Vagina (tissue), 2 donors: Measurements from ENCODE around the gene TSNAX. TPM values are rescaled to one million over a fixed set of nuclear protein-coding genes. Genes with fewer than 3 reads are reported as not detected.

Experiments used
- DNase-seq, 2 donors: peaks; one replicate each; pipeline ENCODE4 v3.0.0-alpha.2; 2017; ENCODE audit errors: extremely low spot score in 2 of 2
- H3K27ac ChIP-seq: fragments of 200-600 bp; sonication (generic); one replicate; pipeline ENCODE4 v1.5.1; 2019
- H3K27me3 ChIP-seq: fragments of 200-600 bp; sonication (generic); one replicate; pipeline ENCODE4 v1.5.1; 2019
- H3K36me3 ChIP-seq, 2 donors: fragments of 200-600 bp; sonication (generic); one replicate each; pipeline ENCODE4 v1.5.1; 2017 to 2019
- H3K4me1 ChIP-seq: fragments of 200-600 bp; sonication (generic); one replicate; pipeline ENCODE4 v1.5.1; 2019
- H3K4me3 ChIP-seq, 2 donors: fragments of 200-600 bp; sonication (generic); 1 replicate in 1 of 2; 2 replicates in 1 of 2; pipeline ENCODE4 v1.5.1; 2016 to 2019
- H3K9me3 ChIP-seq: fragments of 200-600 bp; sonication (generic); one replicate; pipeline ENCODE4 v1.5.1; 2019
- CTCF ChIP-seq, 3 experiments: fragments of 450-650 bp in 2 of 3; fragments of 200-600 bp in 1 of 3; sonication (generic) in 1 of 3; IDR thresholded peaks; one replicate each; pipeline ENCODE4 v1.5.1; 2017 to 2019; ENCODE audit warnings: antibody characterized with exemption in 3 of 3, mild to moderate bottlenecking in 2 of 3, moderate library complexity in 2 of 3
- POLR2A ChIP-seq, 2 donors: fragments of 450-650 bp; IDR thresholded peaks; one replicate each; pipeline ENCODE4 v1.6.1; 2017; ENCODE audit warnings: antibody characterized with exemption in 2 of 2, mild to moderate bottlenecking in 2 of 2, moderate library complexity in 2 of 2
- POLR2AphosphoS5 ChIP-seq, 2 donors: sonication (generic); formaldehyde crosslinking; IDR thresholded peaks; one replicate each; pipeline ENCODE4 v1.9.0; 2017; ENCODE audit warnings: antibody characterized with exemption in 2 of 2, mild to moderate bottlenecking in 2 of 2, low read depth in 1 of 2; ENCODE audit not compliant: insufficient read depth in 1 of 2
- intact Hi-C: fragments of 100-400 bp; cut with DNase I; formaldehyde crosslinking; loops from one replicate; pipeline ENCODE4 v1.15.1; 2023
- total RNA-seq: library from RNA; depleted of rRNA; stranded (reverse); fragments of >200 nt; gene quantifications from one replicate; pipeline ENCODE4 v1.2.3, GENCODE V29; 2016

Gene TSNAX
- total RNA-seq = 20.4 TPM

GRCh38 chr1:231528172-231529029, at the start of gene TSNAX:
Gene TSNAX (plus strand): TSS chr1:231528669. CDS start chr1:231528811, 142 bp downstream.
- intact Hi-C loops = no loop called here
- Histone ChIP-seq H3K36me3 (no peaks in the 10 kb centered on the region), H3K27me3 (no peaks in the 10 kb centered on the region), H3K4me1 (peaks cover 46% of the 10 kb centered on the region), H3K4me3 (peak within 1 kb of the TSS; percentile 54 to 57), H3K9me3 (no peaks in the 10 kb centered on the region), H3K27ac (peak within 1 kb of the TSS; percentile 87)
- TF ChIP-seq POLR2A (IDR thresholded peaks at IDR 0.05) (peak in 1 of 2 donors; percentile 86), POLR2AphosphoS5 (IDR thresholded peaks at IDR 0.05; ENCODE audit: insufficient read depth in 1 of 2, low read depth in 1 of 2) (peak; percentile 90 to 98), CTCF (IDR thresholded peaks at IDR 0.05) (no peak)
- DNase-seq = peak in 1 of 2 donors; percentile 92

GRCh38 chr1:231478811-231479210, 49.7 kb upstream of the TSNAX start:
- Histone ChIP-seq H3K27ac (no peak overlapping the region), H3K9me3 (no peaks in the 10 kb centered on the region), H3K27me3 (no peaks in the 10 kb centered on the region), H3K4me3 (no peak overlapping the region), H3K36me3 (no peaks in the 10 kb centered on the region), H3K4me1 (no peaks in the 10 kb centered on the region)
- no peak for DNase-seq
- intact Hi-C loops = no loop called here
- no peak for TF ChIP-seq POLR2AphosphoS5 (IDR thresholded peaks at IDR 0.05; ENCODE audit: insufficient read depth in 1 of 2, low read depth in 1 of 2)
- no peak for TF ChIP-seq POLR2A (IDR thresholded peaks at IDR 0.05)
- no peak for TF ChIP-seq CTCF (IDR thresholded peaks at IDR 0.05)

- no peak for DNase-seq
- Histone ChIP-seq H3K36me3 (no peaks in the 10 kb centered on the region), H3K4me1 (no peaks in the 10 kb centered on the region), H3K27me3 (no peaks in the 10 kb centered on the region), H3K27ac (no peak overlapping the region), H3K4me3 (no peak overlapping the region), H3K9me3 (no peaks in the 10 kb centered on the region)
- TF ChIP-seq POLR2AphosphoS5 (IDR thresholded peaks at IDR 0.05; ENCODE audit: insufficient read depth in 1 of 2, low read depth in 1 of 2) (no peak), POLR2A (IDR thresholded peaks at IDR 0.05) (no peak), CTCF (IDR thresholded peaks at IDR 0.05) (no peak)
- intact Hi-C loops = no loop called here
Measured at GRCh38 chr1:231480008-231480407, 48.5 kb upstream of the TSNAX start.

GRCh38 chr1:231481289-231481688, 47.2 kb upstream of the TSNAX start:
- no peaks in the 10 kb centered on the region for H3K4me1 ChIP-seq
- DNase-seq = no peak
- intact Hi-C loops = no loop called here

More at GRCh38 chr1:231481289-231481688, 47.2 kb upstream of the TSNAX start:
- TF ChIP-seq CTCF (IDR thresholded peaks at IDR 0.05) (no peak), POLR2AphosphoS5 (IDR thresholded peaks at IDR 0.05; ENCODE audit: insufficient read depth in 1 of 2, low read depth in 1 of 2) (no peak), POLR2A (IDR thresholded peaks at IDR 0.05) (no peak)
- Histone ChIP-seq H3K36me3 (no peaks in the 10 kb centered on the region), H3K27ac (no peak overlapping the region), H3K27me3 (no peaks in the 10 kb centered on the region), H3K4me3 (no peak overlapping the region), H3K9me3 (no peaks in the 10 kb centered on the region)
